HG03460 (cell line): ENCODE results near the gene ROM1.
"Not testable (repeated sequence)": the region's sequence is repeated elsewhere in the genome, so short reads cannot be mapped to it uniquely, and the experiment has no call there.

Experiments
- ATAC-seq: cut with Tn5 transposase; IDR thresholded peaks from one replicate; pipeline ENCODE4 v1.9.1; 2021; ENCODE audit not compliant: unreplicated experiment

The ROM1 gene

DNA sequence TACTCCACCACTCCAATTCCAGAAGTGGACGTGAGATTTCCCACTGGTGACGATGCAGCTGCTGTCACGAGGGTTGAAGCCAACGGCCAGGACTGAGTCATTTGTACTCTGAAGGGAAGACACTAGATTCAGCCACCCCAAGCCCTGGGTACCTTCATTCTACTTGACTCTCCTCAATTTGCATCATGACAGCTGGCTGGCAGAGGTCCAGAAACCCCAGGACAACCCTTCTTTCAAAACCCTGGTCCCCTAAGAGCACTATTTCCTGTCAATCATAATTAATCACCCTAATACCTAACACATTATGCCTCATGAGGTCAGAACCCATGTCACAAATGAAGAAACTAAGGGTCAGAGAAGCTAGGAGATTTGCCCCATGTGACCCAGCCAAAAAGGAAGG, 5.3 kb upstream of the ROM1 start:
- no peak for ATAC-seq

DNA sequence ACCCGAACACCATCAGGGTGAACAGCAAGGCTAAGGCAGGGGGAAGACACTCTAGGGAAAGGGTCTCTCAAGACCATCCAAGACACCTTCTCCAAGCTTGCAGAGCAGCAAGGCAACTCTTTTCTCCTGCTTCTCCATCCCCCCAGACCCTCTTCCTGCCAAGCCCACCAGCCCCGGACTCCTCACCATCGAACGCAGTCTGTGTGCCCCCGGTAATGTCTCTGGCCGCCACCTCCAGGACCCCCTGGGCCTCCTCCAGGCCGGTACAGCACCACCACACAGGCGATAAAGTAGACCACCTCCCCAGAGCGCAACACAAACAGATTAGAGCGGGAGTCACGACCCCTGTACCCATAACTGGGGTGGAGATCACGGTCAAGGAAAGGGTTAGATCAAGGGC, 4.3 kb upstream of the ROM1 start:
- no peak for ATAC-seq

DNA sequence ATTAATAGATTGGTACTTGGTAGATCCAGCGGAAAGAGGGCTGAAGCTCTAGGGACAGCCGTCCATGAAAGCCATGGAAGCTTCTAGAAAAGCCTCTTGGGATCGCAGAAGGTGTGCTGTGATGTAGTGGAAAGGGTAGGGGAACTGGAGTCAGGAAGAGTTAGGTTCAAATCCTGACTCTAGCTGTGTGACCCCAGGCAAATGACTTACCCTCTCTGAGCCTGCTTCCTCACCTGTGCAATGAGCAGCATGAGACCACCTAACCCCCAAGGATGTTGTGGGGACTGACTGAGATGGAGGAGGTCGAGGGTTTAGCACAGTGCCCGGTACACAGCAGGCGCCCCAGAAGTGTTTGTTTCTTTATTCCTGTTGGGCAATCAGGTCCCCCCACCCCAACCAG, 2.7 kb upstream of the ROM1 start:
- ATAC-seq: no peak

DNA sequence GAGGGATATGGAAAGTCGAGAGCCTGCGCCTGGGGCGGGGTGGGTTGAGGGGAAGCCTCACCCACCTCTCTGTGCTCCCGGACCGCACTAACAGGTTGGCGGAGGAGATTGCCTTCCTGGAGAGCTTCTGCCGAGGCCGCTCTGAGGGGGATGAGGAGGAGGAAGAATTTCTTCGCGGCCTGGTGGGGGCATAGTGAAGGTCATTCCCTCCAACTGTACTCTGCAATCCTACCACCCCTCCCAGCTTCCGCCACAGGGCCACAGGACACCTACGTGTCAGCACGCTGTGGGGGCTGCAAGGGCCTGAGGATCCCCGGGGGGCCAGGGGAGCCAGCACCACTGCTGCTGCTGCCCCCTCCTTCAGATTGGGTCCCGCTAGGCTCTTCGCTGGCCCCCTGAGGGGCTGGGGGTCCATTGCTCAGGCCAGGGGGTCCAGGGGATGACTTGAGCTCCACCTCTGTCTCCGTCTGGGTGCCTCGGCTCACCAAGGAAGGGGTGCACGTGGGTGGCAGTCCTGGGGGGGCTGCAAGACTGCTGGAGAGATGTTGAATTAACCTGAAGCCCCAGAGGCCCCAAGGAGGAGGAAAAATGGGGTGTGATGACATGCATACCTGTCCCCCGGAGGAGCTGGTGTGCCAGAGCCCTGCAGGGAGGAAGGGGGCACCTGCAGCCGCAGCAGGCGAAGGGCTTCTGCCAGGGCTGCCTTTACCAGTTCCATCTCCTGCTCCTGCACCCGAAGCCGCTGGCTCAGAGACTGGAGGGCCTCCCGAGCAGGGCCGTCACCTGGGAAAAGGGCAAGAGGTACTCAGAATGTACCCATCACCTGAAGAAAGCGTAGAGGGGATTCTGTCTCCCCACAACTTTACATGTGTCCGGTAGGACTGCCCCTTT, 2.0 kb upstream of the ROM1 start:
- ATAC-seq: no peak

DNA sequence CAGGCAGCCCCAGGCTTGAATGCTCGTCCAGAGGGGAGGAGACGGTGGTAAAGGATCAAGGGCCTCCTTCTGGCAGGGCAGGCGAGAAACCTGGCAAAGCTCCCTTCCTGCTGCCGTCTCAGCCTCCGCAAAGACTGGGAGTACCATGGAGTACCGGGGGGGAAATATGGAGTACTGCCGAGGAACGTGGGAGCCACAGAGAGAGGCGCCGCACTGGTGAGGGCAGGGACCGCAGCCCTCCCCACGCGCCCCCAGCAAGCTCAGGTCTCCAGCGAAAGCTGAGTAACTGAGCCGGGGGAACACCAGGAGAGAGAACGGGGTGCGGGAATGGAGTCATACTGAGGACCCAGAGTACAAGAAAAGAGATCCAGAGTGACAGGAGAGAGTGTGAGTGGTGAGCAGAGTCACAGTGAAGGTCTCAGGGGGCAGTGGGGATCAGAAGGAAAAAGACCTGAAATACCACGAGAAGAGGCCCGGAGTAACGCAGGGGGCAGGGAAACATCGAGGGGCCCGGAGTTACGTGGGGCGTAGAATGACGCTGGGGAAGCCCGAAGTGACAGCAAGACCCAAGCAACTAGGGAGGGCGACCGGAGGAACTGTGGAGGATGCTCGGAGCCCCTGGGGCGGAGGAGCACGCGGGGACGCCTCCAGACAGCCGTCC, 1.2 kb upstream of the ROM1 start:
- peak; percentile 28 for ATAC-seq

DNA sequence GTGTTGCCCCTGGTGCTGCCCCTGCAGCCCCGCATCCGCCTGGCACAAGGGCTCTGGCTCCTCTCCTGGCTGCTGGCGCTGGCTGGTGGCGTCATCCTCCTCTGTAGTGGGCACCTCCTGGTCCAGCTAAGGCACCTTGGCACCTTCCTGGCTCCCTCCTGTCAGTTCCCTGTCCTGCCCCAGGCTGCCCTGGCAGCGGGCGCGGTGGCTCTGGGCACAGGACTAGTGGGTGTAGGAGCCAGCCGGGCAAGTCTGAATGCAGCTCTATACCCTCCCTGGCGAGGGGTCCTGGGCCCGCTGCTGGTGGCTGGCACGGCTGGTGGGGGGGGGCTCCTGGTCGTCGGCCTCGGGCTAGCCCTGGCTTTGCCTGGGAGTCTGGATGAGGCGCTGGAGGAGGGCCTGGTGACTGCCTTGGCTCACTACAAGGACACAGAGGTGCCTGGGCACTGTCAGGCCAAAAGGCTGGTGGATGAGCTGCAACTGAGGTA, 278 bp downstream of the ROM1 start:
- no peak for ATAC-seq

DNA sequence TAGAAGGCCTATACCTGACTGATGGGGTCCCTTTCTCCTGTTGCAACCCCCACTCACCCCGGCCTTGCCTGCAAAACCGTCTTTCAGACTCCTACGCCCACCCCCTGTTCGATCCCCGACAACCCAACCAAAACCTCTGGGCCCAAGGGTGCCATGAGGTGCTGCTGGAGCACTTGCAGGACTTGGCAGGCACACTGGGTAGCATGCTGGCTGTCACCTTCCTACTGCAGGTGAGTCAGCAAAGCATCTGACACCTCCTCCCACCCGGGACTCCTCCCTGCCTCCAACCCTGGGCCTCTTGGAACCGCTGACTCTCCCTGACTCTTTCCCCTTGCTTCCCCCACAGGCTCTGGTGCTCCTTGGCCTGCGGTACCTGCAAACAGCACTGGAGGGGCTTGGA, 1.2 kb downstream of the ROM1 start:
- ATAC-seq: no peak

DNA sequence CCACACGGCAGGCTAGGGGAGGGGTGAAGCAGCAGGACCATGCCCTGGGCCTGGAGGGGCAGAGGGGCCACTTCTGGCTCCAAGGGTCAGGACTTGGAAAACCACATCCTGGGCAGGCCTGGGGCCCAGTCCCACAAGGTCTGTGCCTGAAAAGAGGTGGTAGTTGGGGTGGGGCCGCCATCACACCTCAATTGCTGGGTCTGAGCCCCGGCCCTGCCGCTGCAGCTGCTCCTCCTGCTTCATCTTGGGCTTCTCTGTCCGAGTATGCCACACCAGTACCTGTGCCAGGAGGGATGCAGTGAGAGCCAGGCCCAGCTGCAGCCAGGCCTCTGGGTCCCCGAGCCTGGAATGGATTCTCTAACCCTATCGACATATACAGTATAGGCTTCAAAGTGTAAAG, 2.5 kb downstream of the ROM1 start:
- ATAC-seq: no peak

DNA sequence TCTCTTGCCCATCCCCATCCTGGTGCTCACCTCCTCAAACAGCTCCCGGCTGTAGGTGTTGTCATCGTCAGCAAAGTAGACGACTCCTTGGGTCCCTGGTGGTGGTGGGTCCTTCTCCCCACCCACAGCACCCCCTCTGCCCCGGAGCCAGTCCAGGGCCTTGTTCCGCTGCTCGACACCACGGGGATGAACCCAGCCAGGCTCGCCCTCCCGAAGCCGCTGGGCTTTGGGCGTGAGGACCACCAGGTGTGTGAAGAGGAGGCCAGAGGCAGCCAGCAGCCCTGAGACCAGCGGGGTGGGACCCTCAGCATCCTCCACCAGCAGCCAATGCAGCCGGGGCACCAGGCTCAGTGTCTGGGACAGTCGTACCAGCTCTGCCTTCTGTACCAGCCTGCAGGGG, 3.9 kb downstream of the ROM1 start:
- ATAC-seq: not testable (repeated sequence)

DNA sequence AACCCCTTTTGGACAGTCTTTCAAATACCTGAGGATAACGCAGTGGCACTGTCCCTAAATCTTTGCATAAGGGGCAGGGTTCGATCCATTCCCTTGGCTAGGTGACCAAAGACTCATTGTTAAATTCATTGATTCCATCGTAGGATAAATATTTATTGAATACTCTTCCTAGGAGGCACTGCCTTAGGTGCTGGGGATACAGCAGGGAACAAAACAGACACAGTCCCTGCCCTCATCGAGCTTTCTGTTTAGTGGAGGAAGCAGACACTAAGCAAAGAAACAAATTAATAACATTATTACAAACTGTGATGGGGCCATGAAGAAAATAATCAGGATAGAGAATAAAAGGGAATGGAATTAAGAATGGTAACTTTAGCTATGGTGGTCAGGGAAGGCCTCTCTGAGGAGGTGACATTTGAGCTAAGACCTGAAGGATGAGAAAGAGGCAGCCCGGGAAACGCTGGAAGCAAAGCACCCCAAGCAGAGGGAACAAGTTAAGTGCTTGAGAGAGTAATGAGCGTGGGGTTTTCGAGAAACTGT, 8.0 kb downstream of the ROM1 start:
- no peak for ATAC-seq

DNA sequence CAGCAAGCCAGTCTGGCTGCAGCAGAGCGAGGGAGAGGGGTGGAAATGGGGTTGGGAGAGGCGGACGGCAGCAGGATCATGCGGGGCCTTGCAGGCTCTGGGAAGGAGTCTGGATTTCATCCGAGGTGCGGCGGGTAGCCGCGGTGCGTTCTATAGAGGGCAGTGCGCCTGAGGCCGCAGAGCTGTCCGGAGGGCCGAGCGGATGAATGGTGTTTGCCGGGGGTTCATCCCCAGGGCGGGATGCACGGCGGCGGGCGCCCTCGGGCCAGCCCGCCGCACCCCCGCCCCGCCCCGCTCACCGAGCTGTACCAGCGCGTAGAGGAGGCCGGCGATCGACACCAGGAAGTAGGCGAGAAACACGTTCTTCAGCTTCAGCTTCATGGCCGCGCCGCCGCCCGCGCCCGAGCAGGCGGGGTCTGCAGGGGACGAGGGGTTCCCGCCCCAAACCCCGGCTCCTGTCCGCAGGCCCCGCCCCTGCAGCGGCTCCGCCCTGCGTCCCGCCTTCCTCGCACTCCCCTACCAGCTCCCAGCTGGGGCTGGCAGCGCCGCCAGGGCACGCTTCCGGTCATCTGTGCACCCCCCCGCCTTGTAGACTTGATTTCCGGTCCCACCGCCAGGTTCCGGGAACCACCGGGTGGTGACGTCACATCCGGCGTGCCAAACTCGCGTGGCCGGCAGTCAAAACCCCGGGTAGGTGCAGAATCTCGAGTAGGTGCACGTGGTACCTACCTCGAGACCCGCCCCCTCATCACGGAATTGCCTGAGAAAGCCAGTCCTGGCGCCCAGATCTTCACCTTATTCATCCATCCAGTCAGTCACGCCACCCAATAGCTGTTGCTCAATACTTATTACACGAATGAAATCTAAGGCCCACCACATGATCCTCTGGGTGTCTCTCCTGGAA, 8.8 kb downstream of the ROM1 start, which contains the start of gene B3GAT3:
Gene B3GAT3, minus strand, starts transcription at position 420 of the 904 bp plus-strand sequence. Its CDS starts 39 bp downstream, at position 381.
- peak; percentile 90 for ATAC-seq

DNA sequence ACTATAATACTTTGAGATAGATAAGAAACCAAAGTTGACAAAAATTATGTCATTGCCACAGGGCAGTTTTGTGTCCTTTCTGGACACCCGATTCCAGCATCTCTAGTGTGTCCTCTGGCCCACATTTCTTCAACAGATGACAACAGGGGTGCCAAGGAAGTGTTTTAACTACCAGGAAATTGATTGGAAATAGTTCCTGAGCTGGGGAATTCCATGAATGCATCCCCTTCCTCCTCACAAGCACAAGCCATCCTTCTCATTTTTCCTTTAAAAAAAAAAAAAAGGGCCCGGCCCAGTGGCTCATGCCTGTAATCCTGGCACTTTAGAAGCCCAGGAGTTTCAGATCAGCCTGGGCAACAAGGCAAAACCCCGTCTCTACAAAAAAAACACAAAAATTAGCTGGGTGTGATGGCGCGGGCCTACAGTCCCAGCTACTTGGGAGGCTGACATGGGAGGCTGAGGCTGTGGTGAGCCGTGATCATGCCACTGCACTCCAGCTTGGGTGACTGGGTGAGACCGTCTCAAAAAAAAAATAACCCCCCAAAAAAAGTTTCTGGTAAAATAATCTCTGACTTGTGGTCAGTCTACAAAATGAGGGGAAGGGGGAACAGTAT, 9.5 kb downstream of the ROM1 start:
- no peak for ATAC-seq

DNA sequence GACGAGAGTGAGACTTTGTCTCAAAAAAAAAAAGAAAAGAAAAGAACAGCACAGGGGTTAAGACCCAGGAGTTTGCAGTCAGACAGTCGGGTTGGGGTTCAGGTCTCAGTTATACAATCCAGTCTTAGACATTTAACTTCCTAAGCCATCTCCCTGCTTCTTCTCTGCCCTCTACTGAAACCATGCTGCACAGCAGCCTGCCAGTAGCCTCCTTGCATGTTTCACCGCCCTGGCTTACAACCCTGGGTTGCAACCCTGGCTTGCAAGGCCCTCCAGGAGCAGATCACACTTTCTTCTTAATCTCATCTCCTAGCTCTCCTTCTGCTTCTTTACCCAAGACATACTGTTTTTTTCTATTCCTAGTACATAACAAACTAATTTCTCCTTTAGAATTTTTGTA, 14.7 kb downstream of the ROM1 start:
- ATAC-seq: no peak

DNA sequence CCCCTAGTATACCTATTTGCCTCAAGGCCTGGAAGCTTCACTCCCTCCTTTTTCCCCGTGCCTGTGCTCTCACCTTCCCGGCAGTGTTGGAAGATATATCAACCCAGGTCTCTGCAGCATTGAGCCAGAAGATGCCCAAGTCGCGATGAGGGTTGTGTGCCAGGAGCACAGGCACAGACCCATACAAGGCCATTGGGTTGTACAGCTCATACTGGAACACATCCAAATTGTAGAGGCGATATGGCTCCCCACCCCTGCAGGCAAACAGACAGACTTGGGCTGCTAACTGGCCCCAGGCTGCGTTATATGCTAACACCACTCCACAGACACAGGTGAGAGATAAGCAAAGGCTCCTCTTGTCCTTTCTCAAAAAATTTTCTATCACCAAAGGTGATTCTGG, 19.4 kb downstream of the ROM1 start:
- ATAC-seq: no peak

DNA sequence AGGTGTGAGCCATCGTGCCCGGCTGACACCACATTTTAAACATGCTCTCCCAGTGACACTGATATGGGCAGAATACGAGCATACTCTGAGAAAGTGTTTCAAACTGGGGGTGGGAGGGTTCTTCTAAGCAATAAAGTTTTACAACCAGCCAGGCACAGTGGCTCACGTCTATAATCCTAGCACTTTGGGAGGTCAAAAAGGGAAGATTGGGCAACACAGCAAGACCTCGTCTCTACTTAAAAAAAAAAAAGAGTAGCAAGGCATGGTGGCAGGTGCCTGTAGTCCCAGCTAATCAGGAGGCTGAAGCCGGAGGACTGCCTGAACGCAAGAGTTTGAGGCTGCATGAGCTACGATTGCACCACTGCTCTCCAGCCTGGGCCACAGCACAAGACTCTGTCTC, 31.2 kb downstream of the ROM1 start:
- ATAC-seq: no peak

DNA sequence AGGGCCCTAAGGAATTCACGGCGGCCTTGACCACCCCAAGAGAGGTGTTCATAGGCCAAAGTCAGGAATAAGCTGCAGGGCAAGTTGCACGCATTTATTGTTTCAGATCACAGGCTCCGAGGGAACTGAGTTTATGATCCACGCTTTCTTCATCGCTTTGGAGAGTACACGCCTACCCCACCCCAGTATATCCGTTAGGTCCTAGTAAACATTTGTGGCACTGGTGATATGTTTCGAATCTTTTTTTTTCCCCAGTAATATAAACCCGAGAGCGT, 32.6 kb downstream of the ROM1 start:
- no peak for ATAC-seq

DNA sequence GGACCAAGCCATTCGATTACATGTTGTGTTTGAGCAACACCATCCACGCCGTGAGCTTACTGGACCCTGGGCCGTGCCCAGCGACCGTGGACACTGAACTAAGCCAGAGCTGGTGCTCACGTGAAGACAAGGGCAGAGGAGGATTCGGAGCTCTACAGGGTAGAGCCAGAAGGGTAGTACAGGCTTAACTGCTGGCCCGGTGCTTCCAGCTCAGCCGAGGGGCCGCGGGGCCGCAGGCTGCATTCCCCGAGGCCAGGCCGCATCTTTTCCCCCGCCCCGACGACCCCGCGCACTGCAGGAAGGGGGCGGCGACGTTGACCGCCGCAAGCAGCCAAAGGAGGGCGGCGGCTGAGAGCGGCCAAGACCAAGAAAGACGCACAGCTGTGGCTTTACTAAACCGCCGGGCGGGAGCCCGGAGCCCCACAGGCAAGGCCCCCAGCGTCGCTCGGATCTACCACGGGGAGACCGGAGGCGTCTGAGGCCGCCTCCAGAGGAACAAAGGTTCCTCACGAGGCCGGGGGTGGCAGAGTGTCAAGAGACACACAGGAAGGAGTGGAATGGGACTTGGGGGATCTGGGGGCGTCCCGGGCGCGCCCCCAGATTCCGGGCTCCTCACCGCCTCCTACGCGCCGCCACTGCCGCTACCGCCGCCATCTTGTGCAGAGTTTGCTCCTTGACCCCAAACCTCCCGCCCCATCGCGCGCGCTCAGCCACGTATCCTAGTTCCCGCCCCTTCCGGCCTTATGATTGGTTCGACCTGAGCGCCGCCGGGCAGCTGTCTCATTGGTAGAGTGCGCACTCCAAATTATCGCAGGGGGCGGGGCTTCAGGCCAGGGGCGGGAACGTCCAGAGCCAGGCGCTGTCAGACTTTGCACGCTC, 33.1 kb downstream of the ROM1 start, which contains the start of gene GANAB:
Gene GANAB, minus strand, starts transcription at position 668 of the 879 bp plus-strand sequence. Its CDS starts 14 bp downstream, at position 654.
- ATAC-seq: peak; percentile 95

DNA sequence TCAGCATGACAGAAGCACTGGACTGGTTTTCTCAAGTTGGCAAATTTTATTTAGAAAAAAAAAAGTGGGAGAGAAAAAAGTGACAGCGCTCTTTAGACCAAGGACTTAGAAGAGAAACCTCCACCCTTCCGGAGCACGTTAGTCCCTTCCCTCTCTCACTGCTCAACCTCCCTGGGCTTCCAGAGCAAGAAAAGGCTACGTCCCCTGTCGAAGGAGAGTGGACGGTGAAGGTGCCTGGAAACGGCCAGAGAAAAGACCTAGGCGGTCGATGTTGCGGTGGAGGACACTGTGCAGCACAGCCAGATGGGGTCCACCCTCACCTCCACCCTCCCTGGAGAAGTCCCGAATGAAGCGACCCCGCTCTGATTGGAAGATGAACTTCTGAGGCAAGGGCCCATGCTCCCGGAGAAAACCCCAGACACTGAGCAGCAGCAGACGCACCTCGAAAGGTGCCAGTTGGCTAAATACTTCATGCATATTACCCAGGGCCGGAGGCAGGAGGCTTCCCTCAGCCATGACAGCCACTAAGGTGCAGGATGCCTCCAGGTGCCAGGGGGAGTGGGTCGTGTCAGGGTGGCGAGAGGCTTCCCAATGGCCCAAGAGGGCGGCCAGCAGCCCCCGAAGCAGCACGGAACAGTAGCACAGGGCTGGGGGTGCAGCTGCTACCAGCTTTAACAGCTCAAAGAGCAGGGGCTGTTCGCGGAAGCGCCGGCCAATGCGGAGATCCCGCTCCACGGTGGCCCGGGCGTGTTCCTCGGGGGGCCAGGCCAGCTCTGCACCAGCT, 34.0 kb downstream of the ROM1 start:
- no peak for ATAC-seq

DNA sequence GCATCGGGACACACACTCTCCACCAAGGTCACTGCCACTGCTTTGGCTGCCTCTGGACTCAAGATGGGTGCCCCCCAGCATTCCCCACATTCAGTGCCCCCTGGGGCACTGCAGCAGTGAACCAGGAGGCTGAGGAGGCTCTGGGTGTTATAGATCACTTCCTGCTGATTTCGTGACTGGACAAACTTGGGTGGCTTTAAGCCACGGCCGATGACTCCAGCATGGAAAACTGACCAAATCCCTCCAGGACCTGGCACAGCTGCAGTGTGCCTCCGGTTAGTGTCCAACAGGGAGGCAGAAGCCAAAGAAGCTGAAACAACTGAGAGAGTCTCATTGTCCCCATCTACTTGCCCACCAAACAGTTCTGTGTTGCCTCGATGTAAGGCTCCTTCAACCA, 34.5 kb downstream of the ROM1 start:
- no peak for ATAC-seq
